HG02840 (cell line): ENCODE results near the gene FANCE.

Experiments used
- ATAC-seq: cut with Tn5 transposase; IDR thresholded peaks from one replicate; pipeline ENCODE4 v1.9.1; 2021; ENCODE audit warnings: mild to moderate bottlenecking, moderate library complexity, moderate number of reproducible peaks; ENCODE audit not compliant: unreplicated experiment, low FRiP score

The FANCE gene

GRCh38 chr6:35463292-35463691 lies 11.2 kb downstream of the FANCE start:
- ATAC-seq, result no peak

GRCh38 chr6:35465646-35466045 lies 13.5 kb downstream of the FANCE start:
- no peak for ATAC-seq

GRCh38 chr6:35468181-35468979 lies 16.2 kb downstream of the FANCE start, which contains the start of gene RPL10A:
TSS of gene RPL10A (plus strand) at chr6:35468401. CDS start at chr6:35468435, 34 bp downstream.
- ATAC-seq, result peak; percentile 75

- no peak for ATAC-seq
These were observed 17.0 kb downstream of the FANCE start for GRCh38 chr6:35468980-35469750.

GRCh38 chr6:35469751-35470662 lies 17.9 kb downstream of the FANCE start:
- ATAC-seq, result no peak

- no peak for ATAC-seq
These were observed 18.6 kb downstream of the FANCE start for GRCh38 chr6:35470663-35471120.

- ATAC-seq, result no peak
These were observed 19.8 kb downstream of the FANCE start for GRCh38 chr6:35471836-35472345.

GRCh38 chr6:35473075-35473849 lies 21.1 kb downstream of the FANCE start:
- no peak for ATAC-seq

GRCh38 chr6:35473850-35474130 lies 21.7 kb downstream of the FANCE start:
- no peak for ATAC-seq

- no peak for ATAC-seq
These were observed 22.2 kb downstream of the FANCE start for GRCh38 chr6:35474131-35474941.

GRCh38 chr6:35474942-35475570 lies 22.9 kb downstream of the FANCE start:
- no peak for ATAC-seq

GRCh38 chr6:35475573-35475972 lies 23.4 kb downstream of the FANCE start:
- no peak for ATAC-seq

- ATAC-seq, result no peak
These were observed 23.9 kb downstream of the FANCE start for GRCh38 chr6:35476004-35476403.

- ATAC-seq, result no peak
These were observed 24.9 kb downstream of the FANCE start for GRCh38 chr6:35477028-35477427.

GRCh38 chr6:35477551-35478179 lies 25.5 kb downstream of the FANCE start:
- ATAC-seq, result no peak

- ATAC-seq, result no peak
These were observed 26.1 kb downstream of the FANCE start for GRCh38 chr6:35478259-35478658.

GRCh38 chr6:35480176-35480575 lies 28.0 kb downstream of the FANCE start:
- ATAC-seq, result no peak

GRCh38 chr6:35481226-35481625 lies 29.1 kb downstream of the FANCE start:
- ATAC-seq, result no peak
